Glomerular endothelial cell (primary cell): ENCODE measurements around the gene DEFB132. TPM values are rescaled to one million over a fixed set of nuclear protein-coding genes. Genes with fewer than 3 reads are reported as not detected.
A peak's percentile ranks its signal among the peaks of the same experiment; 100 is the strongest.

Source experiments
- DNase-seq: peaks from one replicate; pipeline ENCODE4 v3.0.0-alpha.2; 2011; ENCODE audit warnings: low read depth, low spot score; ENCODE audit errors: extremely low read depth
- total RNA-seq: library from RNA; depleted of rRNA; stranded (reverse); fragments of >200 nt; gene quantifications from 2 replicates; pipeline ENCODE4 v1.2.3, GENCODE V29; 2015

The DEFB132 gene
- total RNA-seq, 1 donor from 2014 or later = not detected

DNA sequence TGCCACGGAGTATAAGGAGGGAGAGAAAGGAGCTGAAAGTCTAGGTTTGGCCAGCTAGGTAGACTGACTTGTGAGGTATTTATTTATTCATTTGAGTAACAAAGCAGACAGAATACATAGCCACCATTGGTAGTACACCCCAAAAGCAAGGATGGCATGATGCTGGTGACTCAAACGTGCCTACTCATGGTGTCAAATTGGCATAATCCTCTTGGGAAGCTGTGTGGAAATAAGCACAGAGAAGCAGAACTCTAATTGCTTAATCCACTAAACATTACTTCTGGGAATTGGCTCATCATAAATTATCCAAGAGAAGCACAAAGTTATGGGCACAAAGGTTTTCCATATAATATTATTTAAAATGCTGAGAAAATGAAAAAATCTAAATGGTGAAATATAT, 2.5 kb downstream of the DEFB132 start:
- DNase-seq = no peak

GRCh38 chr20:263701-264100, 6.2 kb downstream of the DEFB132 start:
- DNase-seq = no peak

- no peak for DNase-seq
Observed at GRCh38 chr20:266596-267562, 9.4 kb downstream of the DEFB132 start.

DNA sequence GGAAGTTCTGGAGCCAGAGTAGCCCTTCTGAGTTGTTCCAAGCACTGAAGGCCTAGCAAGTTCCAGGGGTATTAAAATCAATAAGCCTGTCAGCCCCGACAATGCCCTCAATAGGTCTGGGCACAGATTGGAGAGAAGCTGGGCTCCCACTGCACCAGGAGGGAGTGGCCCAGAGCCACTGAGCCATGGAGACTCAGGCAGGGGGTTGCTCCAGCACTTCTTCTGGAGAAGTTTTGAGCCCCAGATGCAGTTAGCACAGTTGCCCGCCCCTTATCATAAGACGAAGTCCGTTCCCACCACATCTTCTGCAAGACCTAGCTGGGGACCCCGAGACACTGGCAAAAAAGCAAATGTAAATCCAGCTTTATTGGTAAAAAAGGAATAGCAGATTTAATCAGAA, 13.0 kb downstream of the DEFB132 start:
- no peak for DNase-seq

DNA sequence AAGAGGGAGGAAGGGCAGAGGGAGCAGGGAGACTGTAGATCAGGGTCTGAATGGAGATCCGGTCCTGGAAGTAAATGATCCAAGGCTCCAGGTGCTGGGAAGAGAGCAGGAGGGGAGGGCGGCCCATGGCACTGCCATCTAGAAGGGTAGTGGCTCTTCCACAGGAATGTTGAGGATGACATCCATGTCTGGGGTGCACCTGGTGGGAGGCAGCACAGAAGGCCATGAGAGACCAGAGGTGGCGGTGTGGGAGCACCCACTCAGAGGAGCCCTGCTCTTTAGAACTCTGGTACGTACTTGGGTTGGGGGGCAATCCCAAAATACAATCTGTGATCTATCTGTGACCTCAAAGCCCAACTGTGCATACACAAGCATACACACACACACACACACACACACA, 13.5 kb downstream of the DEFB132 start:
- DNase-seq = no peak

DNA sequence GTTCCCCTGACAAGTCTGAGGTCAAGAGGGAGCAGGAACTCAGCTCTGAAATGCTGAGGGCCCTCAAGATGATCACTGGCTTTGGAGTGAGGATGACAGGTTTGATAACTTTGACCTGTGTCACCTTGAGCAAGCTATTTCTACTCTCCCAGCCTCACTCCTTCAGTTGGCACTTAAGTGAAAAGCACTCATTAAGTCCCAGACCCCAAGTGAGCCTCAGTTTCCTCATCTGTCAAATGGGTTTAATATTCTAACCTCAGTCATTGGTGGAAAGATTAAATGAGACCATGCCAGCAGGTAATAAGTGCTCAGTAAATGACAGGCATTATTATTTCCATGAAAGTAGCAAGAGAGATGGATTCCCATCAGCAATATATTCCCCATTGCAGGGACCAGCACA, 14.0 kb downstream of the DEFB132 start:
- no peak for DNase-seq

DNA sequence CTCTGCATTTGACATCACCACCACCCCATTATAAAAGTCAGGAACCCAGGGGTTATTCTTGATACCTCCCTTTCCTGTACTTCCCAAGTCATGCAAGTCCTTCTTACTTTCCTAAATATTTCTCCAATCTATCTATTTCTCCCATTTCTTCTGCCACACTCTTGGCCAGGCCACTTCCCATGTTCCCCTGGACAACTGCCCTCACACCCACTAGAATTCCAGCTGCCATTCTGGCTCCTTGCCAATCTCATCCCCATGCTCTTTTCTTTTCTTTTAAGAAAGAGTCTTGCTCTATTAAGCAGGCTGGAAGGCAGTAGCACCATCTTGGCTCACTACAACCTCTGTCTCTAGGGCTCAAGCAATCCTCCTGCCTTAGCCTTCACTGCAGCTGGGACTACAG, 15.2 kb downstream of the DEFB132 start:
- DNase-seq = no peak

- no peak for DNase-seq
Observed at GRCh38 chr20:273884-274283, 16.4 kb downstream of the DEFB132 start.

GRCh38 chr20:275791-276190, 18.3 kb downstream of the DEFB132 start:
- no peak for DNase-seq

DNA sequence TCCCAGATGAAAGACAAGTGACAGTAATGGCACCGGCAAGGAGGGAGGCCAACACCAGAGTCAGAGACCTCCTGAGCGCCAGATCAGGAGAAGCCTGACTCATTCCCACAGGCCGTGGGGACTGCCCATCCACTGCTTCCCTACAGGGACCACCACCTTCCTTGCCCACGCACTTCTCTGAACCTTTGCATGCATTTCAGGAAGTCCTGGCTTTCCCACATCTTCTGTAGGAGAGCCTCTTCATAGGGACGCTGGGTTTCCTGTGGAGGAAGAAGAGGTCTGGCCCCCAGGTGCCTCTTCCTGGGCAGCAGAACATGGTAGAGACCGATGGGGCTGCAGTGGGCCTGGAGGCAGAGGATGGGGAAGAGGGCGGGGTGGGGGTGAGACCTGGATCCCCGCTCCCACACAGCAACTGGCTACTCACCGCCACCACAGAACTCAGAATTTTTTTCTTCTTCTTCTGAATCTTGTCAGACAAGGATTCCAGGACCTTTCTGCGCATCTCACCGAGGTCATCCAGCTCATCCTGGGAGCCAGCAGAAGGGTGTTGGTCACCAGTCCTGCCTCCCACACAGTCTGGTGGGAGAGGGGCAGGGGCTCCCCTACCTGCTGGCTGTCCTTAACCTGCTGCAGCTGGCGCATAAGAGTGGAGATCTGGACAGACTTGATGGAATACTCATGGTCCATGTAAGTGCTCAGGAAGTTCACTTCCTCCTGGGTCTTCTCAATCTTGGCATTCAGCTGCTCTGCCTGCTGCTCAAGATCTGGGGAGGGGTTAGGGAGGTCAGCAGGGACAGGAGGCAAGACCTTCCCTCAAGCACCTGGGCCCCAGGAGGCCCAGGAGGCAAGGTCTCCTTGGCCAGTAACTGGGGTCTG, 19.3 kb downstream of the DEFB132 start:
- no peak for DNase-seq

DNA sequence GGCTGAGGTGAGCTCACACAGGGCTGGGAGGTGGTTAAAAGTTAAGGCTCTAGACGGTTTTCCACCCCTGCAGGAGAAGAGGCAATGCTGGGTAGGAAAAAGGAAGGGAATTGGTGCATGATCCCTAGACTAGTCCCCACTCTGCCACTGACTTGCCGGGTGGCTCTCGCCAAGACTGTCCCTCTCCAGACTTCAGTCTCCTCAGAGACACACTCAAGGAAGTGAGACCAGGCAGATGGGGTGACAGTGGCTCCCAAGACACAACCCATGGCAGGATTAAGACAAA, 19.9 kb downstream of the DEFB132 start:
- DNase-seq = no peak

DNA sequence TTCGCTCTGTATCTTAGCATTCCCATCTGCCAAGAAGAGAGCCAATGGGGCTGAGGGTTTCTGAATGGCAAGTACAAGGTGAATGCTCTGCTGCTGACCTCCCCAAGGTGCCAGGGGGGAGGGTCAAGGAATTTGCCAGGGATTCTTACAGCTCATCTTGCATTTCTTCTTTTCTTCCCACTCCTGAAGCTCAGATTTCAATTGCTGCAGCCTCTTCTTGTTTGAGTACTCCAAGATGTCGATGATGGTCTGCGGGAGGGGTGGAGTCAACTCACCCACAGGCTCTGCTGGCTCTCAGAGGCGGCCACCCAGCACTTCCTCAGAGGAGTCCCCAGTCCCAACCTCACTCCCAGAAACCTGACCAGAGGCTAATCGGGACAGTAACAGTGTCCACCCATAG, 20.7 kb downstream of the DEFB132 start:
- no peak for DNase-seq

DNA sequence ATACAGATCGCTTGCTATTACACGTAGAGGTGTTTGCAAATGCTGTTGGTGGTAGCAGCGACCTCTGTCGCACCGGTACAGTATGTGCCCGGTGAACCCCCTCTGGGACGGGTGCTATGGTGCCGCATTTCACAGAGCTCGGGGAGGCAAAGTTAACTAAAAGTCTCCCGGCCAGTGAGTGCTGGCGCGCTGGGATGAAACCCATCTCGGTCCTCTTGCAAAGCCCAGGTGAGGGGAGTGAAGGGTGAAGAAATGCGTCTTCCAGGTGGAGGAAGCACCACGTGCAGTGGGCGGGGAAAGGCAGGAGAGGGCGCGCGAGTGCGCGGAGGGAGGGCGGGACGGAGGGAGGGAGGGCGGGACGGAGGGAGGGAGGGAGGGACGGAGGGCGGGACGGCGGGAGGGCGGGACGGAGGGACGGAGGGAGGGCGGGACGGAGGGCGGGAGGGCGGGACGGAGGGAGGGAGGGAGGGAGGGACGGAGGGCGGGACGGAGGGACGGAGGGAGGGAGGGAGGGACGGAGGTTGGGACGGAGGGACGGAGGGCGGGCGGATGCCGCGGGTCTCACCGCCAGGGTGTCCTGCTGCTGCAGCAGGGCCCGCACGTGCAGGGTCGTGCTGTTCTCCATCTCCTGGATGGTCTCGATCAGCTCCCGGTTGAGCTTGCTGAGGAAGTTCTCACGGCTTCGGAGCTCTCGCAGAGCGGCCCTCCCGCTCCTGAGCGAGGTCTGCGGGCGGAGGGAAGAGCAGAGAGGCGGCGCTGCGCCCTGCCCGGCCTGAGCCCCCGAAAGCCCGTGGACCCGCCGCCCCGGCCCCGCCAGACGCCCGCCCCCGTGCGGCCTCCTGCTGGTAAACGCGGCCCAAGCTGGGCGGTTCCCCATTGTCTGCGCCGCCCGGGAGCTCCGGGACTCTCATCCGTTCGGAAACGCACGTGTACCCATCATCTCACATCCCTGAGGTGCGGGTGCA, 21.4 kb downstream of the DEFB132 start:
- DNase-seq = no peak

DNA sequence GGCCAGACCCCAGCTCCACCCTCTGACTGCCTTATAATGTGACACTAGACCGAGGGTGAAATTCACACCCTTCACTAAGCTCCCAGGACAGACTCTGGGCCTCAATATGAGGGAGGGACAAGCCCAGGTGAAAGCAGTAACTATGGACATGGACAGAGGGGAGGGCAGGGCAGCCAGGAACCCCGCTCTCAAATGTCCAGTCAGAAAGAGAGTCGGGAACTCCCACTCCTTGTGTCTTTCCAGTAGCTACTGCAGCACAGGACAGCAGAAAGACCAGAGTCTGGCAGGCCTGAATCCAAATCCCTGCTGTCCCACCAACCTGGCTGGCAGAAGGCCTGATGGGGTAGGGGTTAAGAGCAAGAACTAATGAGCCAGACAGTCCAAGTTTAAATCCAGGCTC, 26.6 kb downstream of the DEFB132 start:
- no peak for DNase-seq

- DNase-seq = no peak
Observed at GRCh38 chr20:286508-286907, 29.0 kb downstream of the DEFB132 start.

DNA sequence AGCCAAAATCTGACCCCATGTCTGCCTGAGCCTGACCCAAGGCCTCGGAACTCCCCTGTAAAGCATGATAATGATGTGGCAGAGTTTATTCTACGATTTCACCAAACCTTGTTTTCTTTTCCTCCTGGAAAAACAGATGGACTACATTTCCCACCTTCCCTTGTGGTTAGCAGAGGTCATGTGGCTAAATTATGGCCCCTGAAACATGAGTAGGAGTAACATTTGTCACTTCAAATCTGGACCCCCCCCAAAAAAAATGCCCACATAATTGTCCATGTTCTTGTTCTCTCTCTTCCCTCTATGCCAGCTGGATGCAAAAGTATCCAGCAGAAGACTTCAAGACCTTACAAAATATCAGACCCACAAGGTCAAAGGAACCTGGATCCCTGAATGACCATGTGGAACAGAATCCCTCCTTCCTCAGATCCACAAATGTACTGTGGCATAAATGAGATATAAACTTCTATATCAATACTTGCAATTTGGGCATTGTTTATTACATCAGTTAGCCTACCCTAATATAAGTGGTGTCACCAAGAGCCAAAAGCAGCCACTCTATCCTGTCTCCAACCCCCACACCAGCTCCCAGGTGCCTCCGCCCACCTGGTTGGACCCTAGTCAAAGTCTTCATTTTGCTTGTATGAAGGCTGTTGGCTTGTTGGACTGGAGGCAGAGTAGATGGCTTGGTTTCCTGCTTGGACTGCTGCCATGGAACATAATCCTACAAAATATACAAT, 31.6 kb downstream of the DEFB132 start:
- no peak for DNase-seq

DNA sequence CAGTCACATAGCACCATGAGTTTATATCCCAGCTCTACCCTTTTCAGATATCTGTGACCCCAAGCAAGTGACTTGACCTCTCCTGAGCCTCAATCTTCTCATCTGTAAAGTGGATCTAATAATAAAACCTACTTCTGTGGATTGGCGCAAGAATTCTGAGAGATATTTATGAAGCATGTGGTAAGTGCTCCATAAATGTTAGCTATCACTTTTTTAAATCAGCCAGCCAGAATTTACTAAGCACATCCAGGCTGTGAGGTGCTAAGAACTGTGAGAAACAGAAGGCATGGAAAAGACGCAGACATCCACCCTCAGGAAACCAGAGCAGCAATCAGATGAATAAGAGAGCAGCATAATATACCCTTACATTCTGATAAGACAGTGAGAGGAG, 32.2 kb downstream of the DEFB132 start:
- DNase-seq = no peak

- DNase-seq = peak; percentile 93
Observed at GRCh38 chr20:290084-290831, 32.7 kb downstream of the DEFB132 start, which contains the start of gene C20orf96. Gene C20orf96, minus strand, starts transcription at chr20:290750. Its CDS starts 140 bp downstream, at chr20:290610.

DNA sequence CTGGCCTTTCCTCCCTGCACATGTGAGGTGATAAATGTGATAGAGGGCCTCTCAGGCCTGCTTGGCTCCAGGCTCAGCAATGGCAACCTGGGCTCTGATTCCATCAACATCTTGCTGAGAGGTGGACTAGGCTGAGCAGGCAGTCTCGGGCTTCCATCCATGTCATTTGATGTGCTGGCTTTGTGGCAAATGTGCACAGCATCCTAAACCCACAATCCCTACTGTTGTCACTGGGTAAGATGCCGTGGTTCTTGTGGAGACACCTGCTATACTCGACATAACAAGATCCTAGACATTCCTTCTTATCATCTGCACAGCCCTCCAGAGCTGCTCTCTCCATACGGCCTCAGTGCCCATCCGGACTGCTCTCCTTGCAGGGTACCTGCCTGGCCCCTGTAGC, 37.1 kb downstream of the DEFB132 start:
- DNase-seq = no peak
